Astrocyte (in vitro differentiated cells and primary cell): ENCODE results near the gene SLC44A5. TPM values are rescaled to one million over a fixed set of nuclear protein-coding genes. Genes with fewer than 3 reads are reported as not detected.
"Not testable (repeated sequence)": the region's sequence is repeated elsewhere in the genome, so short reads cannot be mapped to it uniquely, and the experiment has no call there.

Source experiments
- DNase-seq: peaks from one replicate; pipeline ENCODE4 v3.0.0-alpha.2; 2010; ENCODE audit warnings: low read depth
- FAIRE-seq: peaks from 2 replicates; lab custom pipeline; 2011; peaks lifted over from hg19 to GRCh38; lab: Jason Lieb, UNC
- H2AFZ ChIP-seq: 2 replicates; pipeline ENCODE4 v1.6.0; 2012; ENCODE audit warnings: low read depth, low read length, inconsistent platforms
- H3K27ac ChIP-seq: 2 replicates; pipeline ENCODE4 v1.5.1; 2011; ENCODE audit warnings: low read depth, low read length, inconsistent platforms
- H3K27me3 ChIP-seq: 2 replicates; pipeline ENCODE4 v1.6.0; 2011; ENCODE audit warnings: low read length, inconsistent platforms; ENCODE audit not compliant: insufficient read depth
- H3K36me3 ChIP-seq: 2 replicates; pipeline ENCODE4 v1.5.1; 2011; ENCODE audit warnings: low read length, inconsistent platforms; ENCODE audit not compliant: insufficient read depth
- H3K4me1 ChIP-seq: 2 replicates; pipeline ENCODE4 v1.5.1; 2011; ENCODE audit warnings: low read length, inconsistent platforms; ENCODE audit not compliant: insufficient read depth
- H3K4me2 ChIP-seq: 2 replicates; pipeline ENCODE4 v1.6.0; 2012; ENCODE audit warnings: low read length, inconsistent platforms
- H3K4me3 ChIP-seq: 2 replicates; pipeline ENCODE4 v1.5.1; 2011; ENCODE audit warnings: low read depth, mild to moderate bottlenecking, low read length, inconsistent platforms; ENCODE audit not compliant: insufficient read depth
- H3K79me2 ChIP-seq: 2 replicates; pipeline ENCODE4 v1.6.0; 2012; ENCODE audit warnings: mild to moderate bottlenecking, low read length, inconsistent platforms; ENCODE audit not compliant: insufficient read depth
- H3K9ac ChIP-seq: 2 replicates; pipeline ENCODE4 v1.6.0; 2012; ENCODE audit warnings: mild to moderate bottlenecking, low read length, inconsistent platforms
- H3K9me3 ChIP-seq: 2 replicates; pipeline ENCODE4 v1.5.1; 2012; ENCODE audit warnings: low read depth, mild to moderate bottlenecking, low read length, inconsistent platforms; ENCODE audit not compliant: insufficient read depth
- H4K20me1 ChIP-seq: 2 replicates; pipeline ENCODE4 v1.6.0; 2012; ENCODE audit warnings: low read length, inconsistent platforms; ENCODE audit not compliant: insufficient read depth
- H3K27ac Mint-ChIP-seq: one replicate; pipeline ENCODE4 v1.8.0; 2021; ENCODE audit warnings: mild to moderate bottlenecking, mixed read lengths; ENCODE audit not compliant: unreplicated experiment
- H3K27me3 Mint-ChIP-seq: one replicate; pipeline ENCODE4 v1.8.0; 2021; ENCODE audit warnings: low read depth, mixed read lengths; ENCODE audit not compliant: unreplicated experiment
- H3K36me3 Mint-ChIP-seq: one replicate; pipeline ENCODE4 v1.8.0; 2021; ENCODE audit warnings: low read depth, mixed read lengths; ENCODE audit not compliant: unreplicated experiment
- H3K4me1 Mint-ChIP-seq: one replicate; pipeline ENCODE4 v1.8.0; 2021; ENCODE audit warnings: low read depth, mixed read lengths; ENCODE audit not compliant: unreplicated experiment
- H3K4me3 Mint-ChIP-seq: one replicate; pipeline ENCODE4 v1.8.0; 2021; ENCODE audit warnings: mild to moderate bottlenecking, moderate library complexity, mixed read lengths; ENCODE audit not compliant: unreplicated experiment
- H3K9me3 Mint-ChIP-seq: one replicate; pipeline ENCODE4 v1.8.0; 2021; ENCODE audit warnings: mild to moderate bottlenecking, mixed read lengths; ENCODE audit not compliant: unreplicated experiment
- EZH2 ChIP-seq: IDR thresholded peaks from 2 replicates; pipeline ENCODE4 v1.6.1; 2012; ENCODE audit warnings: mild to moderate bottlenecking, low read length, inconsistent platforms; ENCODE audit not compliant: insufficient read depth
- total RNA-seq: library from RNA; stranded (reverse); gene quantifications from 2 replicates; pipeline ENCODE4 v1.2.1, GENCODE V29; 2021
- TF ChIP-seq, protein P1 (sequence below): IDR thresholded peaks from 2 replicates; pipeline ENCODE4 v1.5.1; 2011; ENCODE audit warnings: low read depth, mild to moderate bottlenecking, inconsistent platforms, low read length, moderate library complexity; ENCODE audit not compliant: insufficient read depth

Gene SLC44A5
- total RNA-seq, 1 donor from 2014 or later, result 2.2 TPM

DNA sequence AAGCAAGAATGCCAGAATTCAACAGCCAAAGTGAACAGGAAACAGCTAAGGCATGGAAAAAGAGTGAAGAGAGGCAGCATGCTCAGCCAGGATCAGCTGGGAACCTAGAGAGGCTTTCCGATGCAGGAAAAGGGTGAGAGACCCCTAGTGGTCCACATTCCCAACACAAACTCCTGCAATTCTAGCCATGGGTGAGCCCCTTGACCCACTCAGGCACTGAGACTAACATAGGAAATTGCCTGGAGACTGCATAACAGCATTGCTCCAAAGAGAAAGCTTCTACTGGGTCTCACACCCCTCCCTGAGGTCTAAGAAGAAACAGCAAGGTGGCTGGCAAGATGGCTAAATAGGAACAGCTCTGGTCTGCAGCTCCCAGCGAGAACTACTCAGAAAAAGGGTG is 353.5 kb downstream of the SLC44A5 start:
- no peaks in the 10 kb centered on the region for H3K79me2 ChIP-seq
- no peak for DNase-seq
- FAIRE-seq, result no peak
- Mint-ChIP-seq H3K27me3 (peaks cover 2% of the 10 kb centered on the region), H3K27ac (no peak overlapping the region), H3K9me3 (no peaks in the 10 kb centered on the region), H3K4me1 (no peaks in the 10 kb centered on the region), H3K4me3 (no peak overlapping the region), H3K36me3 (no peaks in the 10 kb centered on the region)
- no peak overlapping the region for H2AFZ ChIP-seq
- no peak for TF ChIP-seq EZH2
- TF ChIP-seq, protein P1, sequence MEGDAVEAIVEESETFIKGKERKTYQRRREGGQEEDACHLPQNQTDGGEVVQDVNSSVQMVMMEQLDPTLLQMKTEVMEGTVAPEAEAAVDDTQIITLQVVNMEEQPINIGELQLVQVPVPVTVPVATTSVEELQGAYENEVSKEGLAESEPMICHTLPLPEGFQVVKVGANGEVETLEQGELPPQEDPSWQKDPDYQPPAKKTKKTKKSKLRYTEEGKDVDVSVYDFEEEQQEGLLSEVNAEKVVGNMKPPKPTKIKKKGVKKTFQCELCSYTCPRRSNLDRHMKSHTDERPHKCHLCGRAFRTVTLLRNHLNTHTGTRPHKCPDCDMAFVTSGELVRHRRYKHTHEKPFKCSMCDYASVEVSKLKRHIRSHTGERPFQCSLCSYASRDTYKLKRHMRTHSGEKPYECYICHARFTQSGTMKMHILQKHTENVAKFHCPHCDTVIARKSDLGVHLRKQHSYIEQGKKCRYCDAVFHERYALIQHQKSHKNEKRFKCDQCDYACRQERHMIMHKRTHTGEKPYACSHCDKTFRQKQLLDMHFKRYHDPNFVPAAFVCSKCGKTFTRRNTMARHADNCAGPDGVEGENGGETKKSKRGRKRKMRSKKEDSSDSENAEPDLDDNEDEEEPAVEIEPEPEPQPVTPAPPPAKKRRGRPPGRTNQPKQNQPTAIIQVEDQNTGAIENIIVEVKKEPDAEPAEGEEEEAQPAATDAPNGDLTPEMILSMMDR, result no peak
- no peaks in the 10 kb centered on the region for H3K4me1 ChIP-seq
- no peak overlapping the region for H3K9ac ChIP-seq
- no peaks in the 10 kb centered on the region for H3K27me3 ChIP-seq
- no peak overlapping the region for H3K4me2 ChIP-seq
- H3K9me3 ChIP-seq, result no peaks in the 10 kb centered on the region
- H3K27ac ChIP-seq, result no peak overlapping the region
- no peaks in the 10 kb centered on the region for H3K36me3 ChIP-seq
- no peak overlapping the region for H3K4me3 ChIP-seq
- no peaks in the 10 kb centered on the region for H4K20me1 ChIP-seq

DNA sequence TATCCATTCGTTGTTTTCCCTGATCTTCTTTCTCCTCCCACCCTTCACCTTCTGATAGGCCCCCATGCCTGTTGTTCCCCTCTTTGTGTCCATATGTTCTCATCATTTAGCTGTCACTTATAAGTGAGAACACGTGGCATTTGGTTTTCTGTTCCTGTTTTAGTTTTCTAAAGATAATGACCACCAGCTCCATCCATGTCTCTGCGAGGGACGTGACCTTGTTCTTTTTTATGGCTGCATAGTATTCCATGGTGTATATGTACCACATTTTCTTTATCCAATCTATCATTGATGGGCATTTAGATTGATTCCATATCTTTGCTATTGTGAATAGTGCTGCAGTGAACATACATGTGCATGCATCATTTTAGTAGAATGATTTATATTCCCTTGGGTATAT is 360.8 kb downstream of the SLC44A5 start:
- not testable (repeated sequence) for H3K9me3 Mint-ChIP-seq, H3K27me3 Mint-ChIP-seq, H3K9me3 ChIP-seq, H3K4me1 Mint-ChIP-seq, H3K9ac ChIP-seq, H2AFZ ChIP-seq, H3K36me3 Mint-ChIP-seq, H3K4me3 Mint-ChIP-seq, H3K79me2 ChIP-seq, H3K4me2 ChIP-seq, H3K27ac ChIP-seq, FAIRE-seq, H3K36me3 ChIP-seq, H3K27me3 ChIP-seq, DNase-seq, H3K4me3 ChIP-seq, H3K4me1 ChIP-seq, H3K27ac Mint-ChIP-seq, H4K20me1 ChIP-seq

DNA sequence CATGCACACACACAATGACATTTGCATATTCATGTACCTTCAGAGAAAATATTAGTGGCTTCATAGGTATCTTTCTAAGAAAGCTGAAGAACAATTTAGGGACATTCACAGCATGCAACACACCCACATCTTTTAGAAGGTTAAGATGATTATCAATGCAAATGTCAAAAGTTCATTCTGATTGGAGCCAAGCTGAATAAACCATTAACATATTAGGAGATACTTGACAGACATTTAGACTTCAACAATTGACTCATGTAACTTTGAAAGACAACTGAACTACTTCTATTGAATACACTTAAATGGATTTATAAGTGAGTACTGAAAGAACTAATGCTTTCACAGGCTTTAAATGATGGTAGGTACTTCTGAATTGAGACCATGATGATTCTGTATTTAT is 365.7 kb downstream of the SLC44A5 start:
- no peak for FAIRE-seq
- no peaks in the 10 kb centered on the region for H3K27me3 ChIP-seq
- H3K27me3 Mint-ChIP-seq, result peaks cover 2% of the 10 kb centered on the region
- no peaks in the 10 kb centered on the region for H3K36me3 ChIP-seq
- H2AFZ ChIP-seq, result no peak overlapping the region
- no peak for TF ChIP-seq EZH2
- TF ChIP-seq, protein P1, result no peak
- H3K4me1 Mint-ChIP-seq, result no peaks in the 10 kb centered on the region
- H3K27ac ChIP-seq, result no peak overlapping the region
- no peak overlapping the region for H3K9ac ChIP-seq
- no peaks in the 10 kb centered on the region for H3K9me3 ChIP-seq
- no peaks in the 10 kb centered on the region for H3K4me1 ChIP-seq
- H3K4me2 ChIP-seq, result no peak overlapping the region
- no peaks in the 10 kb centered on the region for H3K36me3 Mint-ChIP-seq
- no peak overlapping the region for H3K27ac Mint-ChIP-seq
- no peaks in the 10 kb centered on the region for H3K79me2 ChIP-seq
- H3K4me3 ChIP-seq, result no peak overlapping the region
- H4K20me1 ChIP-seq, result no peaks in the 10 kb centered on the region
- DNase-seq, result no peak
- no peak overlapping the region for H3K4me3 Mint-ChIP-seq
- no peaks in the 10 kb centered on the region for H3K9me3 Mint-ChIP-seq
